ENCODE results near the gene CDKAL1.

CDKAL1 gene

DNA sequence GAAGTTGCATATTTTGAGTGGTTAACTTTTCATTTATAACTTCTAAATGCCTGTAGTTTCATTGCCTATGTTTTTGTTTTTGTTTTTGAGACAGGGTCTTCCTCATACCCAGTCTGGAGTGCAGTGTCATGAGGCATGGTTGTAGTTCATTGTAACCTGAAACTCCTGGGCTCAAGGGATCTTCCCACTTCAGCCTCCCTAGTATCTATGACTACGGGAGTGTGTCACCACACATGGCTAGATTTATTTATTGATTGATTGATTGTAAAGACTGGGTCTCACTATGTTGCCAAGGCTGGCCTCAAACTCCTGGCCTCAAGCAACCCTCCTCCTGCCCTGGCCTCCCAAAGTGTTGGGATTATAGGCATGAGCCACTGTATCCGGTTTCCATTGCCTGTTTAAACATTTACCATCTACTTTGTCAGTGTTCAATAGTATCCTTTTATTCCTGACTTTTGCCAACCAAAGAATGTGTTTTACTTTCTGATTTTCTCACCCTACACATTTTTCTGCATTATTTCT, 144.6 kb downstream of the CDKAL1 start:
- no peak for DNase-seq

DNA sequence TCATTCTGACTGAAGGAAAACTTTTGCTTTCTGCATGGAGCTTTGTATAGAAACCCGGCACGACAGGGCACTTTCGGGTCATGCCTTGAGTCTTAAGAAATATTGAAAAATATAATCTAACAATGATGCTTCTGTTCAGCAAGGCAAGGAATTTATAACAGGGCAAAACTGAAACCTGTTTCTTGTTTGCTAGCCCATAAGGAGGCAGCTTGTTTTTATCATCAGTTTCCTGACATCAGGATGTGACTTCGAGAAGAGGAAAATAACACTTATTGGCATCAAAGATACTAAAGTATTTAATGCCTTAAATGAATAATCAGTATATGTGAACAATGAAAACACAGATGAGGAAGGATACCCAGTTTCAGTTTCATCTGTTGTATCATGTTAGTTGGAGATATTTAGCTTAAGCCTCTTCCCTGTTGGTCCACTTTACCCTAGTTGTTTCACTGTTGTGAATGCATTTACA, 146.5 kb downstream of the CDKAL1 start:
- DNase-seq: no peak

GRCh38 chr6:20681243-20681684, 147.0 kb downstream of the CDKAL1 start:
- DNase-seq: no peak

- no peak for DNase-seq
Measured at GRCh38 chr6:20684474-20684873, 150.2 kb downstream of the CDKAL1 start.

DNA sequence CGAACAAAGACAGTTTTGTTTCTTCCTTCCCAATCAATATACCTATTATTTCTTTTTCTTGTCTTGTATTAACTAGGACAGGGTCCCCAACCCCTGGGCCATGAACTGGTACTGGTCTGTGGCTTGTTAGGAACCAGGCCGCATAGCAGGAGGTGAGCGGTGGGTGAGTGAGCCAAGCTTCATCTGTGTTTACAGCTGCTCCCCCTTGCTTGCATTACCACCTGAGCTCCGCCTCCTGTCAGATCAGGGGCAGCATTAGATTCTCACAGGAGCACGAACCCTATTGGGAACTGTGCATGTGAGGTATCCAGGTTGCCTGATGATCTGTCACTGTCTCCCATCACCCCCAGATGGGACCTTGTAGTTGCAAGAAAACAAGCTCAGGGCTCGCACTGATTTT, 151.9 kb downstream of the CDKAL1 start:
- no peak for DNase-seq

GRCh38 chr6:20687494-20687893, 153.2 kb downstream of the CDKAL1 start:
- DNase-seq: no peak

GRCh38 chr6:20688710-20689500, 154.6 kb downstream of the CDKAL1 start:
- DNase-seq: no peak

DNA sequence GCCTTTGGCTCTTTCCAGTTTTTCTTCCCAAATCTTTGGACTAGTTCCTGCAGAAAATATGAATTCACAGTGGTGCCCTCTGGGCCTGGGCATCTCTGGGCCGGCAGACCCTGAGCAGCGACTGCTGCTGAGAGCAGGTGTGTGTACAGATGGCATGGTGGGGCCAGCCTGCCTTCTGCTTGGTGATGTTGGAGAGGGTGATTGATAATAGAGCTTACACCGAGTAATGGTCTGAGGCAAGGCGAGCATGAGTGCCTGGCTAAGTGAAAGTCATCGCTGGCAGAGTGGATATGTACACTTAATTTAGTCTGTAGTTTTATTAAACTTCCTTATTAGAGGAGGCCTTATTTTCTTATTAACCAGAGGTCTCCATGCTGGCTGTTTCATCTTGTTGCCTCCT, 156.9 kb downstream of the CDKAL1 start:
- DNase-seq: no peak

DNA sequence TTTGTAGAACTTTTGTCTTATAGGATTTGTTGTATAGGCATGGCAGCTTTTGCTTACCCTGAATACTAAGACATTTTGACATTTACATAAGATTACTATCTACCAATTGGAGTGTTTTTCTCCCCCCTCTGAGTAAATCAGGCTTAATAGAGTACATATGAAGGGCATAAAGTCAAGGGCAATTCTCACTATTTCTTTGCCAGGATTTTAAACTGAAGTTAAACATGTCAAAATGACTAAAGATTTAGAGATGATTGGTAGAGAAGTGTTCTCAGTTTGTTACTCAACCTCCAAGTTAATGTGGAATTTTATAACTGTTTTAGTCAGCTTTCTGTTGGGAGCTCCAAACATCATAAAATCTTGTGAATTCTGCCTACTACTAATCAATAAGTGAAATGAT, 157.8 kb downstream of the CDKAL1 start:
- no peak for DNase-seq

- DNase-seq: no peak
Measured at GRCh38 chr6:20693466-20694063, 159.3 kb downstream of the CDKAL1 start.

GRCh38 chr6:20696676-20697075, 162.4 kb downstream of the CDKAL1 start:
- no peak for DNase-seq

DNA sequence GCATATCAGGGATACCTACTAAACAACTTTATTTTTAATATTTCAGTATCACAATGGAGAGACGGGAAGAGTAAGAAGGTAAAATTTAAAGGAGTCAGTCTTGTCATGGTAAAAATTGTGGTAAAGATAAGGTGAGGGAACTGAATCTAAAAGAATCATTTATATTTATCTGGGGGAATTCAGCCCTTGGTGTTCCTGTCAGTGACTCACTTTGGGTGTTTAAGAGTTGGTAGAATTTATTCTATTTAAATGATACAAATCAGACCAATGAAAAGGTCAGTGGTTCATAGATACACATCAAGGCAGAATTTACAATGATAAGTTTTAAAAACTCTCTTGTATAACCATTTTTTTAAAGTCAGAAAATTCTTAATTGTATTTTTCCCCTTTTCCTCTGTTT, 164.4 kb downstream of the CDKAL1 start:
- no peak for DNase-seq

DNA sequence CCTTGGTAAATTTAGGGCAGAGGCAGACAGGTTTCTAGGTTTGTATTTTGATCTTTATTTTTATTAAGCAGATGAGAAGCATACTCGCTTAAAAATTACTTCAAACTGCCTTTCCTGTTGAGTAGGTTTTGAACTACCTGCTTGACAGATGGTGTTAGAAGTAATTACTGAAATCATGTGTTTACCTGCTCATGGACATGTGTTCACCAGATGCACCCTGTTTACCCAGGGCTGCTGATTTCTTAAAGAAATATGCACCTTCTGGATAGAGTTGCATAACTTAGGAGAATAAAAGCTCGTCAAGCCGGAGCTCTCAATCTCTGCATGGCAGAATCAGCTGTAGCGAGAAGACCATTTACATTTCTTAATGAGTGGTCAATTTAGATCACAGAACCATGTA, 165.1 kb downstream of the CDKAL1 start:
- DNase-seq: no peak

GRCh38 chr6:20700375-20700774, 166.1 kb downstream of the CDKAL1 start:
- no peak for DNase-seq

- DNase-seq: no peak
Measured at GRCh38 chr6:20702366-20702765, 168.1 kb downstream of the CDKAL1 start.

DNA sequence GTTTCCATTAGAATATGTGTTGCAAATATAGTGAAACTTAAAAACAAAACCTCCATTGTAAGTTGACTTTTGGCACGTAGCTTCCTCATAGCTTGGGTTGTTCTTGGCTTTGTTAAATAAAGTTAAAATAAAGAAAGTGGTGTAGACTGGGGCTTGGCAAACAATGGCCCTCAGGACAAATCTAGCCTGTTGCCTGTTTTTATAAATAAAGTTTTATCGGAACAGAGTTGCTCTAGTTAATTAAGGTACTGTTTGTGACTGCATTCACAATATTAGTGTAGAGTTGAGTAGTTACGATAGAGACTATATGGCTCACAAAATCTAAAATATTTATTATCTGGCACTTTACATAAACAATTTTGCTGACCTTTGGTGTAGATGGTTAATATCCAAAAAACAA, 168.8 kb downstream of the CDKAL1 start:
- DNase-seq: no peak

DNA sequence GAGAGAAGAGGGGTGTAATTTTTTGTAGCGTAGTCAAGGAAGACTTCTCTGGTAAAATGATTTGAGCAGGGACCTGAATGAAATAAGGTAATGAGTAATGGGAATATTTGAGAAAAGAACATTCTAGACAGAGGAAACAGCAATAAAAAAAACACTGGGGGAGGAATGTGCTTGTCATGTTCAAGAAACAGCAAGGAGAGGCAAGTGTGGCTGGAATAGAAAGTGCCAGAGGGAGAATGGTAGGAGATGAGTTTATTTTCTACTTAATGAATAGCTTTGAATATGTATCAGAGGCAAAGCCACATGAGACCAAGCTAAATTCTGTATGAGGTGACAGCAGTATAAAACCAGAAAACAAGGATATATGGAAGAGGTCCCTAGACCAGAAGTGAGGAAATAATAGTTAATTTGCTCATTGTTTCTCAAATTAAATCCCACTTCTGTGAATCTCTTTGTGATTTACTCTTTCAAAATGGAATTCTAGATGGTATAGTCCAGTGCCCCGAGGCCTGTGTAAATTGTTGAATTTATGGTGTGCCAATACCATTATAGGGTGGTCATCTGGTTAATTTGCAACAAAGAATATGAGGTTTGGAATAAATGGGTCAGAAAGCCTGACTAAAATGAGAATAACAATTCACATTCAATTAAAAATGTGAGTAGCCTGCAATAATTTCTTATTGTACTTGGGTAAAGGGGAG, 170.2 kb downstream of the CDKAL1 start:
- DNase-seq: no peak

DNA sequence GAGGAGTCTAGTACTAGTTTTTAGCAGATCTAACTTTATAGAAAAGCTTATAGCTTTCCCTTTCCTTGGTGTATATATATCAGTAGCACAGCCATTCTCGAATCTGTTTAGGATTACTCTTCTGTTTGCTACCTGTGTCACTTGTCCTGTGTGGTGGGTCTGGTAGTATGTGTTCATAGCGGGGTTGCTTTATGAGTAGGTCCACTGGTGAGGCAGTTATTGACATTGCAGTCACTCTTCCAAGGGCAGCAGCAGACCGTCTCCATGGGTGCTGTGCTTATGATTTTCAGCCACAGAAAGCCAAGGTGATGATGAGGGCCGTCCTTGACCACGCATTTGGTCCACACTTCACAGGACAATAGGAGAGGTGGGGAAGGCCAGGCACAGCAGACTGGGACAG, 171.5 kb downstream of the CDKAL1 start:
- no peak for DNase-seq

- no peak for DNase-seq
Measured at GRCh38 chr6:20706238-20706938, 172.1 kb downstream of the CDKAL1 start.

- DNase-seq: no peak
Measured at GRCh38 chr6:20706939-20707485, 172.8 kb downstream of the CDKAL1 start.

GRCh38 chr6:20707870-20708269, 173.6 kb downstream of the CDKAL1 start:
- no peak for DNase-seq

Data from right kidney (tissue), 1 donor.